ENCODE results near the gene DISC1.
"Not testable (repeated sequence)": the region's sequence is repeated elsewhere in the genome, so short reads cannot be mapped to it uniquely, and the experiment has no call there.

DISC1 gene

DNA sequence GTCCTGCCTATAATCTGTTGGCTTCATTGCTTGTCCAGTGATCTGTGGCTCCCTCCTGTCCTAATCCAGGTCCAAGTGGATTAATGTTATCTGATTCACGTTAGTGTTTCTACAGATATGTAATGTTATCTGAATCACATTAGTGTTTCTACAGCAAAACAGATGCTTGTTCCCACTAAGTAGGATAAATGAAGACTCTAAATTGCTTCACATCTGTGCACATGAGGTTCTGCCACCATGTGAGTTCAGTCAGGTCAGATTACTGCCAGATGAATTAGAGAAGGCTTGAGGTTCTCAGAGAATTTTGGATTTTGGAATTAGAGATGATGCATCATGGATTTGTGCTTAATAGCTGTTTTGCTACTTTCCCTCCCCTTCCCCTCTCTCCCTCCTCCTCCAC, 13.2 kb downstream of the DISC1 start:
- DNase-seq, result no peak

- not testable (repeated sequence) for DNase-seq
These were observed 14.9 kb downstream of the DISC1 start for GRCh38 chr1:231641444-231641843.

DNA sequence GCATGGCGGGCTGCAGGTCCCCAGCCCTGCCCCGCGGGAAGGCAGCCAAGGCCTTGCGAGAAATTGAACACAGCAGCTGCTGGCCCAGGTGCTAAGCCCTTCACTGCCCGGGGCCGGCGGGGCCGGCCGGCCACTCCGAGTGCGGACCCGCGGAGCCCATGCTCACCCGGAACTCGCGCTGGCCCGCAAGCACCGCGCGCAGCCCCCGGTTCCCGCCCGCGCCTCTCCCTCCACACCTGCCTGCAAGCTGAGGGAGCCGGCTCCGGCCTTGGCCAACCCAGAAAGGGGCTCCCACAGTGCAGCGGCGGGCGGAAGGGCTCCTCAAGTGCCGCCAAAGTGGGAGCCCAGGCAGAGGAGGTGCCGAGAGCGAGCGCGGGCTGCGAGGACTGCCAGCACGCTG, 15.5 kb downstream of the DISC1 start:
- DNase-seq, result not testable (repeated sequence)

DNA sequence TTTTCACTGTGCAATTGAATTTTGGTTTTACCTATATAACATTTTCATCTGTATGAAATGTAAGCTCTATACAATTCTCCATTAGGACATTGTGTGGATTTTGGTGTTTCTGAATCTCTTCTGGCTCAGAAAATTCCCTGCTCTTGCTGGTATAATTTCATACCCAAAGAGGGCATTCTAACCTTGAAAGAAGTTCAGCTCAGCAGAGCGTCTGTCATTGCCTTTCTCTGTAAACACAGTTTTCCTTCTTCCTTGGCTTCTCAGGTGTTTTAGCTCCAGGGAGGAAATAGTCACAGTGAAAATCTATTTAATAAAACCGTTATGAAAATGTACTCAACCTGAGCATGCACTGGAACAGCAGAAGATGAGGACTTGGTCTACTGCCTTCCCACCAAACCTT, 16.0 kb downstream of the DISC1 start:
- no peak for DNase-seq

GRCh38 chr1:231643071-231643934, 16.7 kb downstream of the DISC1 start:
- no peak for DNase-seq

DNA sequence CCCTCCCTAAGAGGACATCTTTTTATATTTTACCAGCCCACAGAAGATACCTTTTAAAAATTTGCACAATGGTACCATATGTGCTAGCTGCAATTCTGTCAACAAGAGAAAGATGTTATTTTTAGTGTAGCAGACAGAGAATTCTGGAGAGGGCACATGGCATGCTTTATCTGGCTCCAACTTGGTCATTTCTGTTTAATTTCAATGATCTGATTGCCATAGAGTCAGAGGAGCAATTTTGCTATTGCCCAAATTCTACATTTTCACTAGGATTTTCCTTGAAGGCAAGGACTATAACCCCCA, 17.3 kb downstream of the DISC1 start:
- no peak for DNase-seq

DNA sequence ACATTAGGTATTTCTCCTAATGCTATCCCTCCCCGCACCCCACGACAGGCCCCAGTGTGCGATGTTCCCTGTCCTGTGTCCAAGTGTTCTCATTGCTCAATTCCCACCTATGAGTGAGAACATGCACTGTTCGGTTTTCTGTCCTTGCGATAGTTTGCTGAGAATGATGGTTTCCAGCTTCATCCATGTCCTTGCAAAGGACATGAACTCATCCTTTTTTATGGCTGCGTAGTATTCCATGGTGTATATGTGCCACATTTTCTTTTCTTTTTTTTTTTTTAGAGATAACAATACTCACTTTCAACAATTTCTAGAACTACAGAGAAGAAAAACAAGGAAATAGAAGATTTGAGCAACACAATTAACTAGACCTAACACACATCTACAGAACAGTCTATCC, 19.0 kb downstream of the DISC1 start:
- DNase-seq, result not testable (repeated sequence)

- not testable (repeated sequence) for DNase-seq
These were observed 19.6 kb downstream of the DISC1 start for GRCh38 chr1:231646165-231646564.

DNA sequence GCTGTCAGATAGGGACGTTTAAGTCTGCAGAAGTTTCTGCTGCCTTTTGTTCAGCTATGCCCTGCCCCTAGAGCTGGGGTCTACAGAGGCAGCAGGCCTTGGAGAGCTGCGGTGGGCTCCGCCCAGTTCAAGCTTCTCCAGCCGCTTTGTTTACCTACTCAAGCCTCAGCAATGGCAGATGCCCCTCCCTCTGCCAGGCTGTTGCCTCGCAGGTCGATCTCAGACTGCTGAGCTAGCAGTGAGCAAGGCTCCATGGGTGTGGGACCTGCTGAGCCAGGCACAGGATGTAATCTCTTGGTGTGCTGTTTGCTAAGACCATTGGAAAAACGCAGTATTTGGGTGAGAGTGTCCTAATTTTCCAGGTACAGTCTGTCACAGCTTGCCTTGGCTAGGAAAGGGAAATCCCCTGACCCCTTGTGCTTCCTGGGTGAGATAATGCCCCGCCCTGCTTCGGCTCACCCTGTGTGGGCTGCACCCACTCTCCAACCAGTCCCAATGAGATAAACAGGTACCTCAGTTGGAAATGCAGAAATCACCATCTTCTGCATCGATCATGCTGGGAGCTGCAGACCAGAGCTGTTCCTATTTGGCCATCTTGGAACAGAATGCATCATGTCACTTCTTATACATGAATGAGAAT, 25.2 kb downstream of the DISC1 start:
- not testable (repeated sequence) for DNase-seq

- no peak for DNase-seq
These were observed 27.0 kb downstream of the DISC1 start for GRCh38 chr1:231653632-231654031.

- DNase-seq, result no peak
These were observed 30.2 kb downstream of the DISC1 start for GRCh38 chr1:231656741-231657140.

DNA sequence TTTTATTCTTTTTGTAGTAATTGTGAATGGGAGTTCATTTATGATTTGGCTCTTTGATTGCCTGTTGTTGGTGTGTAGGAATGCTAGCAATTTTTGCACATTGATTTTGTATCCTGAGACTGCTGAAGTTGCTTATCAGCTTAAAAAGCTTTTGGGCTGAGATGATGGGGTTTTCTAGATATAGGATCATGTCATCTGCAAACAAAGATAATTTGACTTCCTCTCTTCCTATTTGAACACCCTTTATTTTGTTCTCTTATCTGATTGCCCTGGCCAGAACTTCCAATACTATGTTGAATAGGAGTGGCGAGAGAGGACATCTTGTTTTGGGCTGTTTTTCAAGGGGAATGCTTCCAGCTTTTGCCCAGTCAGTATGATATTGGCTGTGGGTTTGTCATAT, 31.6 kb downstream of the DISC1 start:
- not testable (repeated sequence) for DNase-seq

DNA sequence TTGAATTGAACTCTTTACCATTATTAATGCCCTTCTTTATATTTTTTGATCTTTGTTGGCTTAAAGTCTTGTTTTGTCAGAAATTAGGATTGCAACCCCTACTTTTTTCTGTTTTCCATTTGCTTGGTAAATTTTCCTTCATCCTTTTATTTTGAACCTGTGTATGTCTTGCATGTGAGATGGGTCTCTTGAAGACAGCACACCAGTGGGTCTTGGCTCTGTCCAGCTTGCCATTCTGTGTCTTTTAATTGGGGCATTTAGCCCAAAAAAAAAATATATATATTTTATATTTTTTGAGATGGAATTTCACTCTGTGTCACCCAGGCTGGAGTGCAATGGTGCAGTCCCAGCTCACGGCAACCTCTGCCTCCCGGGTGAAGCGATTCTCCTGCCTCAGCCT, 33.6 kb downstream of the DISC1 start:
- DNase-seq, result no peak

DNA sequence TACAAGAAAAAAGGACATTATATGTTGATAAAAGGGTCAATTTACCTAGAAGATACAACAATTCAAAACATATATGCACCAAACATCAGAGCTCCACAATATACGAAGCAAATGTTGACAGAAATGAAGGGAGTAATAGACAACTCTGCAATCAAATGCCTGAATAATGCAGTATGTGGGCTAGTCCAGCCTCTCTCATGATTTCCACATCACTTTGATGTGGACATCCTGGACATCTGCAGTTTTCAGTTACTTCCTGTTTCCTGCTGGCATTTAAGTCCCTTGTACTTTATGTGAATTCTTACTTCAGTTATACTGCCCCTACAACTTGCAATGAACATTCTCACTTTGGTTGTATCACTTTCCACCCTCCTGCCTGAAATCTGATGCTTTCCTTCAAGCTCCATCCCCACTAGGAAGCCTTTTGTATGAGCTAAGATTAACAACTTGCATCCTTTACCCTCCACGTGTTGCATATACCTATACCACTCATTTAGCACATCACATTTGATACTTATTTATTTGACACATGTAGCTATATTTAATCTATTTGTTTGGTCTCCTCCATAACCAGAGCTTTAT, 36.7 kb downstream of the DISC1 start:
- no peak for DNase-seq

- DNase-seq, result no peak
These were observed 38.5 kb downstream of the DISC1 start for GRCh38 chr1:231665101-231665500.

- no peak for DNase-seq
These were observed 39.1 kb downstream of the DISC1 start for GRCh38 chr1:231665726-231666125.

- no peak for DNase-seq
These were observed 39.8 kb downstream of the DISC1 start for GRCh38 chr1:231666220-231666936.

GRCh38 chr1:231666937-231667608, 40.5 kb downstream of the DISC1 start:
- no peak for DNase-seq

DNA sequence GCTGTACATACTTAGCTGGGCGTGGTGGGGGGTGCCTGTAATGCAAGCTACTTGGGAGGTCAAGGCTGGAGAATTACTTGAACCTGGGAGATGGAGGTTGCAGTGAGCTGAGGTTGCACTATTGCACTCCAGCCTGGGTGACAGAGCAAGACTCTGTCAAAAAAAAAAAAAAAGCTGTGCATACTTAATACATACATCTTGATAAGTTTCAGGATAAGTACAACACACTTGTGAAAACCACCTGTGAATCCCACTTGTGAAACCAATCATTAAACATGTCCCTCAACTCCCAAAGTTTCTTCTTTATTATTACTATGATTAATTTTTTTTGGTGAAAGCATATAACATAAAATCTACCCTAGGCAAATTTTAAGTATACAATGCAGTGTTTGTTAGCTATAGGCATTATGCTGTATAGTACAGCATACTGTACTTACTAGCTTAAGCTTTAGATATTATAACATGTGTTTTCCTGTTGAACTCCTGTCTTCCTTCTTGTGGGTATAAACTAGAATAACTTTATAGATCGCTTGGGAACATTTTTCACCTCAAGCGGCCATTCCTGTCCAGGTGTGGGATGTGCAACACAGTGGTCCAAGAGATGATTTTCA, 41.4 kb downstream of the DISC1 start:
- DNase-seq, result no peak

GRCh38 chr1:231668826-231669225, 42.2 kb downstream of the DISC1 start:
- DNase-seq, result no peak

GRCh38 chr1:231669864-231670621, 43.5 kb downstream of the DISC1 start:
- not testable (repeated sequence) for DNase-seq

DNA sequence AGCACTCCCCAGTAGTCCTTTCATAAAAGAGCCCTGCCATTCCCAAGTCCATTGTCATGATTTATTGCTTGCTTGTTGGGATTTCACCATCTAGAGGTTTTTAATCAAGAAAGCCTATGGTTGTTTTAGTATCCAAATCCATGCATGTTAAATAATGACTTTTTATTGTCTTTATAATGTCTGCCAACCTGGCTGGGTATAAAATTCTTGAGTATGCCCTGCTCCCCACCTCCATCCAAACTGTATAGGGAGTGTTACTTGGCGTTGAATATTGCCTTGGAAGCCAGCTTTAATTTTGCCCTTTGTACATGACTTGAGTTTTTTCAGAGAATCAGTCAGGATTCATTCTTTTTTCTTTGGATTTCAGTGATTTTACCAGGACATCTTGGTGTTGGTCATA, 44.2 kb downstream of the DISC1 start:
- DNase-seq, result no peak

All from activated CD8-positive, alpha-beta memory T cell treated with anti-CD3 and anti-CD28 coated beads, Interleukin-2, amount 50 U/mL, for 4 hours (primary cell).